NCI-H1436 treated with DMSO at 0.1 percent for 48 hours (cell line): Measurements from ENCODE around the gene TMA16.

Source experiments
- DNase-seq: peaks from one replicate; lab custom pipeline; 2025; lab: John Stamatoyannopoulos, UW

TMA16 gene

GRCh38 chr4:163563592-163563991, 69.1 kb downstream of the TMA16 start:
- no peak for DNase-seq

GRCh38 chr4:163564221-163564720, 69.8 kb downstream of the TMA16 start:
- no peak for DNase-seq

- no peak for DNase-seq
These were observed 71.0 kb downstream of the TMA16 start for GRCh38 chr4:163565226-163566135.

GRCh38 chr4:163566257-163566796, 71.8 kb downstream of the TMA16 start:
- DNase-seq: no peak

- DNase-seq: no peak
These were observed 74.4 kb downstream of the TMA16 start for GRCh38 chr4:163568843-163569242.
